Gastrocnemius medialis (tissue), 4 donors: Measurements from ENCODE around the gene AJM1. TPM values are rescaled to one million over a fixed set of nuclear protein-coding genes. Genes with fewer than 3 reads are reported as not detected.

Source experiments
- ATAC-seq, 2 donors: fragments of 150-250 bp; one replicate each; pipeline ENCODE4 v1.9.1; 2016
- DNase-seq, 2 donors: peaks; one replicate each; pipeline ENCODE4 v3.0.0-alpha.2; 2019
- H3K27ac ChIP-seq, 4 donors: fragments of 200-600 bp; sonication (generic); 1 replicate in 1 of 4; 2 replicates in 3 of 4; pipeline ENCODE4 v1.5.1; 2016 to 2018; ENCODE audit warnings: mild to moderate bottlenecking in 2 of 4, moderate library complexity in 1 of 4
- H3K27me3 ChIP-seq, 3 donors: fragments of 200-600 bp; sonication (generic) in 2 of 3; 1 replicate in 1 of 3; 2 replicates in 2 of 3; pipeline versions ENCODE4 v1.5.1 to v1.6.0; 2016 to 2019; ENCODE audit warnings: mild to moderate bottlenecking in 1 of 3, moderate library complexity in 1 of 3
- H3K36me3 ChIP-seq, 2 donors: fragments of 200-600 bp; sonication (generic) in 1 of 2; one replicate each; pipeline ENCODE4 v1.5.1; 2017 to 2018
- H3K4me1 ChIP-seq, 2 donors: fragments of 200-600 bp; sonication (generic) in 1 of 2; one replicate each; pipeline ENCODE4 v1.5.1; 2016 to 2017; ENCODE audit warnings: mild to moderate bottlenecking in 2 of 2
- H3K4me3 ChIP-seq, 4 donors: fragments of 200-600 bp; sonication (generic) in 3 of 4; 1 replicate in 1 of 4; 2 replicates in 3 of 4; pipeline ENCODE4 v1.5.1; 2016 to 2019; ENCODE audit warnings: mild to moderate bottlenecking in 2 of 4
- H3K9me3 ChIP-seq, 3 donors: fragments of 200-600 bp; sonication (generic) in 2 of 3; 1 replicate in 1 of 3; 2 replicates in 2 of 3; pipeline ENCODE4 v1.5.1; 2016 to 2019
- POLR2A ChIP-seq, 2 donors: fragments of 450-650 bp; IDR thresholded peaks; one replicate each; pipeline ENCODE4 v1.6.1; 2017; ENCODE audit warnings: antibody characterized with exemption in 2 of 2, mild to moderate bottlenecking in 2 of 2, moderate library complexity in 2 of 2
- in situ Hi-C, 4 donors: fragments of 200-750 bp; cut with MboI; loops; one replicate each; pipeline versions ENCODE4 v1.15.0 to v1.8.0; 2017; ENCODE audit warnings: low sequenced_read_pairs in 4 of 4
- intact Hi-C: fragments of 100-400 bp; cut with DNase I; formaldehyde crosslinking; loops from one replicate; pipeline ENCODE4 v1.15.1; 2023; ENCODE audit warnings: low total_unique reads
- total RNA-seq, 4 donors: library from RNA; depleted of rRNA; stranded (reverse); fragments of >200 nt; gene quantifications; one replicate each; pipeline versions ENCODE4 v1.1.0 to v1.2.3, GENCODE V29; 2016
- TF ChIP-seq, protein P1 (sequence below), 5 experiments: fragments of 450-650 bp in 3 of 5; fragments of 200-600 bp in 2 of 5; sonication (generic) in 2 of 5; IDR thresholded peaks in 4 of 5; conservative IDR thresholded peaks in 1 of 5; 1 replicate in 4 of 5; 2 replicates in 1 of 5; pipeline ENCODE4 v1.5.1; 2016 to 2019; ENCODE audit warnings: antibody characterized with exemption in 5 of 5, mild to moderate bottlenecking in 3 of 5, moderate library complexity in 3 of 5

The AJM1 gene
- total RNA-seq, 4 donors from 2014 or later: 1.3 to 2.1 (median 1.6) TPM

DNA sequence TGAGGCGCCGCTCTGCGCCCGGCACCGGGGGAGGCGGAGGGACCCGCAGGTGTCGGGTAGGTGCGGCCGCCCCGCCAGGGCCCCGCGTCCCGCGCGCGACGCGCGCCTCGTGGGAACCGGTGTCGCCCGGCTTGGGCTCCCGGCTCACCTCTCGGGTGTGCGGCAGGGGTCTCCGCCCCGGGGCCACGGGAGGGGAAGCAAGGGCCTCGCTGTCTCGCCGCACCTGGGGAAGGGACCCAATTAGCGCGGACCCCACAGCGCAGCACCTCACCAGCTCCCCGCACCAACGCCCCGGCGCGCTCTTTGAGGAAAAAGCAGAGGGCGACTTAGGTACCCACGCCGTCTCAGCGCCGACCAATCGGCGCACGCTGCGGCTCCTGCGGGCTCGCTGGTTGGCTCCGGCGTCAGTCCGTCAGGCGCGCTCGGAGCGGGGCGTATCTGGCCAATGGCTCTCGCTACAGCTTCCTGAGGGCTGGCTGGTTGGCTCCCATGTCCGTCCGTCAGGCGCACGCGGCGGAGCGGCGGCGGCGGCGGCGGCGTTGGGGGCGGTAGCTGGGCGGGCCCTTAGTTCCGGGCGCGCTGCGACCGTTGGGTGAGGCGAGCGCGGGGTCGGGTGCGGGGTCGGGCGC, 43.8 kb downstream of the AJM1 start, which contains the start of gene TRAF2:
TSS of gene TRAF2 (plus strand) at position 567 of the 629 bp plus-strand sequence. CDS start 12,225 bp downstream, outside the sequence.
- intact Hi-C loops (loop anchor here (1.0 to 5.0 kb wide), 7 partner anchors 20 to 201 kb away; partner anchors contain the start of genes EDF1, FBXW5, MAN1B1 and PAXX), in situ Hi-C loops (no loop called here)
- peak; percentile 97 to 98 for DNase-seq
- peak within 1 kb of the TSS; percentile 75 to 91 (median 82) for H3K4me3 ChIP-seq
- peaks cover 13 to 14% of the 10 kb centered on the region in 2 donors for H3K4me1 ChIP-seq
- ATAC-seq: peak; percentile 97 to 98
- H3K36me3 ChIP-seq: peaks cover 0 to 7% of the 10 kb centered on the region in 2 donors
- no peaks in the 10 kb centered on the region for H3K27me3 ChIP-seq
- H3K9me3 ChIP-seq: no peaks in the 10 kb centered on the region
- H3K27ac ChIP-seq: peak within 1 kb of the TSS; percentile 84 to 92 (median 90)
- TF ChIP-seq, protein P1, sequence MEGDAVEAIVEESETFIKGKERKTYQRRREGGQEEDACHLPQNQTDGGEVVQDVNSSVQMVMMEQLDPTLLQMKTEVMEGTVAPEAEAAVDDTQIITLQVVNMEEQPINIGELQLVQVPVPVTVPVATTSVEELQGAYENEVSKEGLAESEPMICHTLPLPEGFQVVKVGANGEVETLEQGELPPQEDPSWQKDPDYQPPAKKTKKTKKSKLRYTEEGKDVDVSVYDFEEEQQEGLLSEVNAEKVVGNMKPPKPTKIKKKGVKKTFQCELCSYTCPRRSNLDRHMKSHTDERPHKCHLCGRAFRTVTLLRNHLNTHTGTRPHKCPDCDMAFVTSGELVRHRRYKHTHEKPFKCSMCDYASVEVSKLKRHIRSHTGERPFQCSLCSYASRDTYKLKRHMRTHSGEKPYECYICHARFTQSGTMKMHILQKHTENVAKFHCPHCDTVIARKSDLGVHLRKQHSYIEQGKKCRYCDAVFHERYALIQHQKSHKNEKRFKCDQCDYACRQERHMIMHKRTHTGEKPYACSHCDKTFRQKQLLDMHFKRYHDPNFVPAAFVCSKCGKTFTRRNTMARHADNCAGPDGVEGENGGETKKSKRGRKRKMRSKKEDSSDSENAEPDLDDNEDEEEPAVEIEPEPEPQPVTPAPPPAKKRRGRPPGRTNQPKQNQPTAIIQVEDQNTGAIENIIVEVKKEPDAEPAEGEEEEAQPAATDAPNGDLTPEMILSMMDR (IDR thresholded peaks at IDR 0.05 in 4 of 5, conservative IDR thresholded peaks at IDR 0.05 in 1 of 5): no peak
- TF ChIP-seq POLR2A (IDR thresholded peaks at IDR 0.05): peak; percentile 58 to 81

DNA sequence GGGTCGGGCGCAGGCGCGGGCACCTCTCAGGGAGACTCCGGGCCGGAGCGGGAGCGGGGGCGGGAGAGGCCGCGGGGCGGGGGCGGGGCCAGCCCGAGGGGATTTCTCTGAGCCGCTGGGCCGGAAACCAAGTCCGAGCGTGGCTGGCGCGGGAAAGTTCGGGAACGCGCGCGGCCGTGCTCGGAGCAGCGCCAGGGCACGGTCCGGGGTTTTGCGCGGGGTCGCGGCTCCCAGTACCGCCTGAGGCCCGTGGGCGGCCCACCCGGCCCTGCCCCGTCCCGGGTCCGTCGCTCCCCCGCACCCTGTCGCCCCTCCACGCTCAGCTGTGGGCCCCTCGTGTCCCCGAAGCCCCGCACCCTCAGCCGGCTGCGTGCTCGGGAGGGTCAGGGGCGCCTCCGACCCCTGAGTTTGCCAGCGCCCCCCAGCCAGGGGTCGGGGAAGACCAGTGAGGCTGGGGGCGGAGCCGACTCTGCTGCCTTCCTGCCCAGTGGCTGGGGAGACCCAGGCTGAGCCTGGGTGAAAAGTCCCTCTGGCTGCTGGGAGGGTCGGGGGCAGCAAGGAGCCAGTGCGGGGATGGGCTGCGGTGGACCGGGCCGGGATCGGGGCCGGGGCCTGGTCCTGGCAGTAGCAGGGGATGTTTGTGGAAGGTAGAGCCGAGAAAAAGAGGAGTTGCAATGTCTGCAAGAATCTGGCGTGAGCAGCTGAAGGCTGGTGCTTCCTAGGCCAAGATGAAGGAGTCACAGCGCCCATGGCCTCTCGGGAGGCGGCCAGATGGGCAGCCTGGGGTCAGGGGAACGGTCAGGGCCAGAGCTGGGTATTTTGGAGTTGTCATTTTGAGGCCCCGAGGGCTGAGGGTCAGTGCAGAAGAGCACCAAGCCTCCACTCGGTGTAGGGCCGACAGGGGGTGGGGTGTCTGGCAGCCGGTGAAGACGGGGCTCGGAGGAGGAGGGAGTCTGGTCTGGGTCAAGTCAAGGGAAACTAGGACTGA, 44.6 kb downstream of the AJM1 start:
- DNase-seq: no peak
- peak overlapping the region; percentile 84 to 92 (median 90) for H3K27ac ChIP-seq

DNA sequence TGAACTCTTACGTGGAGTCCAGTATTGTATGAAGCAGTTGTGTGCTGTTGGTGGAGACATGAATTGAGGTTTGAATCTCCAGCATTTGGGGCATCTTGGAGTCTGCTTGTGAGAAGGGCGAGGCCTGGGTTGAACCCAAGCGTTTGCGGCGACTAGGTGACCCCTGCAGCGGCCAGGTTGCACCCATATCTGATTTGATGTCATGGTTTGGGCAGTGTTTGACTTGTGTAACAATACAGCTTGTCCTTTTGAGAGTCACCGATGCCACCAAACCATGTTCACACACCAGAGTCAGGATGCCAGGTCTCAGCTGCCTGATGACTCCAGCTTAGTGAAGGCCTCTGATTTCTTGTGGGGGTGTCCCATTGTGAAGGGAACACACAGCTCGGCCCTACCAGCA, 46.2 kb downstream of the AJM1 start:
- peaks cover 9 to 14% of the 10 kb centered on the region in 2 donors for H3K4me1 ChIP-seq
- intact Hi-C loops (loop anchor here (5.0 kb wide), 3 partner anchors 39 to 199 kb away; partner anchors contain the start of genes FBXW5 and MAN1B1), in situ Hi-C loops (no loop called here)
- no peaks in the 10 kb centered on the region for H3K27me3 ChIP-seq
- ATAC-seq (no peak), DNase-seq (no peak)
- TF ChIP-seq, protein P1 (IDR thresholded peaks at IDR 0.05 in 4 of 5, conservative IDR thresholded peaks at IDR 0.05 in 1 of 5): no peak
- no peak for TF ChIP-seq POLR2A (IDR thresholded peaks at IDR 0.05)
- peaks cover 0 to 7% of the 10 kb centered on the region in 2 donors for H3K36me3 ChIP-seq
- H3K27ac ChIP-seq: no peak overlapping the region
- no peak overlapping the region for H3K4me3 ChIP-seq
- no peaks in the 10 kb centered on the region for H3K9me3 ChIP-seq

More for the DNA sequence above, 44.6 kb downstream of the AJM1 start:
- TF ChIP-seq, protein P1 (IDR thresholded peaks at IDR 0.05 in 4 of 5, conservative IDR thresholded peaks at IDR 0.05 in 1 of 5): no peak
- no peak for TF ChIP-seq POLR2A (IDR thresholded peaks at IDR 0.05)
- intact Hi-C loops: loop anchor here (1.0 to 5.0 kb wide), 7 partner anchors 21 to 200 kb away; partner anchors contain the start of genes EDF1, FBXW5, MAN1B1 and PAXX
- Histone ChIP-seq H3K4me1 (peaks cover 13 to 14% of the 10 kb centered on the region in 2 donors), H3K9me3 (no peaks in the 10 kb centered on the region), H3K27me3 (no peaks in the 10 kb centered on the region), H3K36me3 (peaks cover 0 to 7% of the 10 kb centered on the region in 2 donors), H3K4me3 (peak overlapping the region; percentile 75 to 91 (median 82))
- peak; percentile 65 to 66 for ATAC-seq
- in situ Hi-C loops: no loop called here

DNA sequence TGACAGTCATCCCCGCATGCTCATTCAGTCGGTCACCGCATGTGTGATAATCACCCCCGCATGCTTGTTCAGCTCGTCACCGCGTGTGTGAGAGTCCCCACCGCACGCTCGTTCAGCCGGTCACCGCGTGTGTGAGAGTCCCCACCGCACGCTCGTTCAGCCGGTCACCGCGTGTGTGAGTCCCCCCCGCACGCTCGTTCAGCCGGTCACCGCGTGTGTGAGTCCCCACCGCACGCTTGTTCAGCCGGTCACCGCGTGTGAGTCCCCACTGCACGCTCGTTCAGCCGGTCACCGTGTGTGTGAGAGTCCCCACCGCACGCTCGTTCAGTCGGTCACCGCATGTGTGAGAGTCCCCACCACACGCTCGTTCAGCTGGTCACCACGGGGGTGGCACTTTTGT, 47.6 kb downstream of the AJM1 start:
- DNase-seq (no peak), ATAC-seq (no peak)
- in situ Hi-C loops (no loop called here), intact Hi-C loops (loop anchor here (5.0 kb wide), 3 partner anchors 37 to 197 kb away; partner anchors contain the start of genes FBXW5 and MAN1B1)
- no peaks in the 10 kb centered on the region for H3K9me3 ChIP-seq
- H3K36me3 ChIP-seq: peaks cover 0 to 7% of the 10 kb centered on the region in 2 donors
- H3K4me1 ChIP-seq: peaks cover 9 to 14% of the 10 kb centered on the region in 2 donors
- H3K4me3 ChIP-seq: no peak overlapping the region
- H3K27ac ChIP-seq: no peak overlapping the region
- no peaks in the 10 kb centered on the region for H3K27me3 ChIP-seq
- TF ChIP-seq, protein P1 (IDR thresholded peaks at IDR 0.05 in 4 of 5, conservative IDR thresholded peaks at IDR 0.05 in 1 of 5): no peak
- TF ChIP-seq POLR2A (IDR thresholded peaks at IDR 0.05): no peak
